GM19468 (cell line): ENCODE data around the gene CRYAA.
"Not testable (repeated sequence)": the region's sequence is repeated elsewhere in the genome, so short reads cannot be mapped to it uniquely, and the experiment has no call there.

Experiments used
- ATAC-seq: cut with Tn5 transposase; IDR thresholded peaks from one replicate; pipeline ENCODE4 v1.9.1; 2021; ENCODE audit warnings: mild to moderate bottlenecking, moderate library complexity, moderate number of reproducible peaks; ENCODE audit not compliant: unreplicated experiment; ENCODE audit errors: extremely low read depth

Gene CRYAA

GRCh38 chr21:43168708-43169107 is at the start of gene CRYAA:
CRYAA (plus strand) TSS chr21:43169008; CDS start chr21:43169100, 92 bp downstream.
- not testable (repeated sequence) for ATAC-seq

- not testable (repeated sequence) for ATAC-seq
These were observed 38.7 kb upstream of the CRYAA start for GRCh38 chr21:43130094-43130493.

DNA sequence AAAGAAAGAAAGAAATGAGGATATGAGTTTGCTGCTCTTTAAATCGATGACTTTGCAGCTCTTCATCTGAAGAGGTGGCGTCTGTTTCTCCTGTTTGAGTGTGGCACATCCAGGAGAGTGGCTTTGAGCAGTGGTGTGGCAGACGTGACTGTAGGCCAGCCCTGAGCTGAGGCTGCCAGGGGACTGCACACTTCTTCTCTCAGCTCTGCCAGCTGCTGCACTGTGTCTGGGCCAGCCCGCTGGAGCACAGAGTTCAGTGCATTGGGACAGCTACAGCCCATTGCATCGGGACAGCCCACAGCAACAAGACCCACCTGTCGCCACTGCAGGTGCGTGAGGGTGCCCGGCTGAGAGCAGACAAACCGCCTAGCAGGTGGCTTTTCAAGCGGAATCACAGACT is 34.3 kb upstream of the CRYAA start:
- not testable (repeated sequence) for ATAC-seq

- ATAC-seq = not testable (repeated sequence)
These were observed 29.9 kb upstream of the CRYAA start for GRCh38 chr21:43138944-43139343.

GRCh38 chr21:43141407-43141806 is 27.4 kb upstream of the CRYAA start:
- not testable (repeated sequence) for ATAC-seq

- ATAC-seq = not testable (repeated sequence)
These were observed 22.2 kb upstream of the CRYAA start for GRCh38 chr21:43146637-43147036.

DNA sequence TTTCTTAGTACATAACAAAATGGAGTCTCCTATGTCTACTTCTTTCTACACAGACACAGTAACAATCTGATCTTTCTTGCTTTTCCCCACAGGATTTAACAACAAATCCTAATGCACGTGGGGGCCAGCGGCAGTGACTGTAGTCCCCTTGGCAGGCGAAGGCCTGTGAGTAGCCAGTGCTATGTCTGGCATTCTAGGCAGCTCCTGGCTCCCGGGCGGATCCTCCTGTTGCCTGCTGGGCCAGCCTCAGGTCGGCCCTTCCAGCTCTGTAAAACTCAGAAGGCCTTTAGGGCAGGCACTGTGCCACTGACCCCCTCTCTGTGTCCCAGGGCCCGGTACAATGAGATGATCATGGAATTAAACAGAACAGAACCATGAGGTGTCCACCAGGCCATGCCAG is 20.8 kb upstream of the CRYAA start:
- ATAC-seq = not testable (repeated sequence)

DNA sequence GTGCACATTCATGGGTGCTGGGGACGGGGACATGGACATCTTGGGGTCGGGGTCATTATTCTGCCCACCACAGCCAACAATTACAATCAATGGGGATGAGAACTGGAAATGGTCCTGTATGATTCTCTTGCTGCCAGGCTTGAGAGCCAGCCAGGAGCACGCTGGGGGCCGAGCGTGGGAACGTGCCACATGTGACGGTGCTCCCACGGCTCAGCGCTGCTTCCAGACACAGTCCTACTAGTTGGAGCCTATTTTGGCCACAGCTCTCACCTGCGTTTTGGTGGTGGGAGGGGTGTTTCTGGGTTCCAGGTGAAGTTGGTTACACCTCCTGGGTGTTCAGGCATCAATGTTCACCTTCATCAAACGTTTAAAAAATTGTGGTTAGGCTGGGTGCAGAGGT is 19.5 kb upstream of the CRYAA start:
- ATAC-seq = not testable (repeated sequence)

DNA sequence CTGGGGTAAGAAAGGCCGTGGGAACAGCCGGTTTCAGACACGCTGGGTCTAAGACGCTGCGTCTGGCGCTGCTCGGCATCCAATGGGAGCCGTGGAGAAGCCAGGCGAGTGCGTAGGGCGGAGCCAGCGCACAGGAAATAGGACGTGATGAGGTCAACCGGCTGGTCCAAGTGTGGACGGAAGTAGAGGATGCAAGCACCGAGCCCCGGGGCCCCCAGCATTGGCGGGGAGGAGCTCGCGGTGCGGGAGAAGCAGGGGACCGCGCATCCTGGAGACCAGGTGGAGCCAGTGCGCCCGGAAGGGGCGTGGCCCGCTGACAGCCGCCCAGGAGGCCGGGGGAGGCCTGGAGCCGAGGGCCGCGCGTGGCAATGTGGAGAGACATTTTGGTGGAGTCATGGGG is 15.2 kb upstream of the CRYAA start:
- ATAC-seq = not testable (repeated sequence)

GRCh38 chr21:43159279-43160175 is 9.3 kb upstream of the CRYAA start:
- ATAC-seq = not testable (repeated sequence)

GRCh38 chr21:43161826-43162707 is 6.7 kb upstream of the CRYAA start:
- not testable (repeated sequence) for ATAC-seq

GRCh38 chr21:43162708-43163205 is 6.1 kb upstream of the CRYAA start:
- ATAC-seq = not testable (repeated sequence)

GRCh38 chr21:43164823-43165222 is 4.0 kb upstream of the CRYAA start:
- not testable (repeated sequence) for ATAC-seq

GRCh38 chr21:43165734-43166133 is 3.1 kb upstream of the CRYAA start:
- not testable (repeated sequence) for ATAC-seq

GRCh38 chr21:43169230-43169886 is 550 bp downstream of the CRYAA start:
- ATAC-seq = not testable (repeated sequence)

DNA sequence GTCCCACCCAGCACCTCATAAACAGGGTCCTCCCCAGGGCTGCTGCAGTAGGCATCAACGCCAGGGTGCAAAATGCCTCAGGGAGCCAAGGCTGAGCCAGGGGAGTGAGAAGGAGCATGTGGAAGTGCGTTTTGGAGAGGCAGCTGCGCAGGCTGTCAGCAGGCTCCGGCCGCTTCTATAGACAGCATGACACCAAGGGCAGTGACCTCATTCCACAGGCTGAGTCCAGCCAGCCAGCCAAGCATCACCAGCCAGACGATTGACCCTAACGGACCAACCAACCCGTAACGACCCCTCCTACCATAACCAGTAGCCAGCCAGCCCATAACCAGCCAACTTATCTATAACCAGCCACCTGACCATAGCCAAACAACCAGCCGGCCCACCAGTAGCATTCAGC is 1.1 kb downstream of the CRYAA start:
- ATAC-seq = not testable (repeated sequence)

GRCh38 chr21:43172812-43173211 is 4.0 kb downstream of the CRYAA start:
- not testable (repeated sequence) for ATAC-seq

DNA sequence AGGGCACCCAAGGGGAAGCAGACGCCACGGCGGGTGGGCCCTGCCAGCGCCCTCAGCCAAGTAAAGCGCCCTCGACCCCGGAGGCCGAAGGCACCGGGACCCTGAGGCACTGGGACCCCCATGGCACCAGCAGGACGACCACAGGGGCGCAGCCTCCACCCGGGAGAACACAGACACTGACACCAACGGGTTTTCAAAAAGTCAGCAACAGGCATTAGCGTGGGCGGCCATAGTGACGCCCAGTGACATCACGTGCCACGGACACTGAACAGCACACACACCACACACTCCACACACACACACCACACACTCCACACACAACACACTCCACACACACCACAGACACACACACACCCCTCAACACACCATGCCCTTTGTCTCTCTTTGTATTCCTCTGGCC is 4.6 kb downstream of the CRYAA start:
- not testable (repeated sequence) for ATAC-seq

DNA sequence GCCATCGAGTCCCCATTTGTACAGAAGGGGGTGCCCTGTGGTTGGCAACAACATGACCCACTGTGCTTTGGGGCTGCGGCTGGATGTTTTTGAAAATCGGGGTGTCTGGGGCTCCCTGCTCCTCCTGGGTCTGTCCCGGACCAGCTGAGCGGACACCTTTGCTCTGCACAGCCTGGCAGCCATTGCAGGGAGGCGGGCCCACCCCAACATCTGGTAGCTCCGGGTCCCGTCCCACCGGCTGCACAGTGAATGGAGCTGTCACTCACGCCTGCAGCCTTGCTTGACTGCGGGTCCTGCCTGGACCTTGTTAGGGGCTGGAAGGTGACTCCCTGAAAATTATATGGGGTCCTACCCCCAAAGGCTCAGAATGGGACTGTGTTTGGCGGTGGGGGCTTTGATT is 5.1 kb downstream of the CRYAA start:
- ATAC-seq = not testable (repeated sequence)

DNA sequence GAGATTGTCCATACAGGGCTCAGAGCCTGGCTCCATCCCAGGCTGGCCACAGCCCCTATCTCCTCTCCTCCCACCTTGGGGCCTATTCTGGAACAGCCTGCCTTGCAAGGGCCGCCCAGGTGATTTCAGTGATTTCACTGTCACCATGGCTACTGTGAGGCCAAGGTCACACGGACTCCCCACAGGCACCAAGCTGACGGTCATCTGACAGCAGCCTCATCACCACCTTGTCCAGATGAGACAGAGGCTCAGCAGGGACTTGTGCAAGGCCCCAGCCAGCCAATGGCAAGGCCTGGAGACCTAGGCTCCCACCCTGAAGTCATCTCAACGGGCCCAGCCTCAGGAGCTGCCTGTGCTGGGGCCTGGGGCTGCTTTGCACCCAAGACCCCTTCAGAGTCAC is 6.2 kb downstream of the CRYAA start:
- ATAC-seq = not testable (repeated sequence)
